Transverse colon (tissue), 4 donors: ENCODE data around the gene RHOT1.

Experiments used
- POLR2A ChIP-seq: fragments of 450-650 bp; IDR thresholded peaks from one replicate; pipeline ENCODE4 v1.6.1; 2016; ENCODE audit warnings: antibody characterized with exemption, mild to moderate bottlenecking, moderate library complexity
- POLR2AphosphoS5 ChIP-seq, 3 donors: sonication (generic); formaldehyde crosslinking; IDR thresholded peaks; one replicate each; pipeline ENCODE4 v1.6.1; 2016; ENCODE audit warnings: antibody characterized with exemption in 3 of 3
- TF ChIP-seq, protein P1 (sequence below), 5 experiments: fragments of 200-600 bp in 3 of 5; fragments of 450-650 bp in 2 of 5; sonication (generic) in 3 of 5; IDR thresholded peaks; 1 replicate in 2 of 5; 2 replicates in 3 of 5; pipeline ENCODE4 v1.5.1; 2016 to 2017; ENCODE audit warnings: antibody characterized with exemption in 5 of 5, inconsistent platforms in 3 of 5, mild to moderate bottlenecking in 2 of 5, moderate library complexity in 1 of 5

DNA sequence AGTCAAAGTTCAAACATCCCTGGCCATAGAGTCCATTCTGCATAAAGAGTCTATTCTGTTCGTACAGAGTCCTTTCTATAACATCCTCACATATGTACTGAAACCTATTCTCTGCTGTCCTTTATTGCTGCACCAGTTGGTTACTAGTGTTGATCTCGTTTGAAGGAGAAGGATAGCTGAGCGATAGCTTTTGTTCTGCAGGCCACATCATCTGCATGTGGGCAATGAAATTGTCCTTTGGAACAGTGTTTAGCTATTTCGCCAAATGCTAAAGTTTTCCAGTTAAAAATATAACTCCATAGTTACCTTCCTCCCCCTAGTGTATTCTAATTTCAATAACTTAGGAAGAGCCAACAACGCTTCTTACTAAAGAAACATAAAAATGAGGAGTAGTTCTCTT, 6.0 kb downstream of the RHOT1 start:
- TF ChIP-seq, protein P1, sequence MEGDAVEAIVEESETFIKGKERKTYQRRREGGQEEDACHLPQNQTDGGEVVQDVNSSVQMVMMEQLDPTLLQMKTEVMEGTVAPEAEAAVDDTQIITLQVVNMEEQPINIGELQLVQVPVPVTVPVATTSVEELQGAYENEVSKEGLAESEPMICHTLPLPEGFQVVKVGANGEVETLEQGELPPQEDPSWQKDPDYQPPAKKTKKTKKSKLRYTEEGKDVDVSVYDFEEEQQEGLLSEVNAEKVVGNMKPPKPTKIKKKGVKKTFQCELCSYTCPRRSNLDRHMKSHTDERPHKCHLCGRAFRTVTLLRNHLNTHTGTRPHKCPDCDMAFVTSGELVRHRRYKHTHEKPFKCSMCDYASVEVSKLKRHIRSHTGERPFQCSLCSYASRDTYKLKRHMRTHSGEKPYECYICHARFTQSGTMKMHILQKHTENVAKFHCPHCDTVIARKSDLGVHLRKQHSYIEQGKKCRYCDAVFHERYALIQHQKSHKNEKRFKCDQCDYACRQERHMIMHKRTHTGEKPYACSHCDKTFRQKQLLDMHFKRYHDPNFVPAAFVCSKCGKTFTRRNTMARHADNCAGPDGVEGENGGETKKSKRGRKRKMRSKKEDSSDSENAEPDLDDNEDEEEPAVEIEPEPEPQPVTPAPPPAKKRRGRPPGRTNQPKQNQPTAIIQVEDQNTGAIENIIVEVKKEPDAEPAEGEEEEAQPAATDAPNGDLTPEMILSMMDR (IDR thresholded peaks at IDR 0.05), result no peak
- TF ChIP-seq POLR2AphosphoS5 (IDR thresholded peaks at IDR 0.05), result no peak
- no peak for TF ChIP-seq POLR2A
